H1 (cell line): ENCODE measurements around the gene ZC3H18. TPM values are rescaled to one million over a fixed set of nuclear protein-coding genes. Genes with fewer than 3 reads are reported as not detected.

Experiments
- CTCF ChIA-PET: fragments of 300-600 bp; sonication (Branson Sonifier 250); formaldehyde crosslinking; loops from one replicate; lab custom pipeline; 2021; ENCODE audit not compliant: partially characterized antibody; lab: Charles Lee
- POLR2A ChIA-PET: fragments of 300-600 bp; sonication (Branson Sonifier 250); formaldehyde crosslinking; loops from one replicate; lab custom pipeline; 2021; ENCODE audit warnings: inconsistent platforms; ENCODE audit not compliant: partially characterized antibody; lab: Charles Lee
- DNase-seq, 2 experiments: peaks; one replicate each; pipeline versions ENCODE4 v3.0.0 to v3.0.0-alpha.2; 2010 to 2022; ENCODE audit warnings: low spot score in 2 of 2, low read depth in 1 of 2, mixed read lengths in 1 of 2
- FAIRE-seq: peaks from 2 replicates; lab custom pipeline; 2011; peaks lifted over from hg19 to GRCh38; lab: Jason Lieb, UNC
- H2AFZ ChIP-seq: 2 replicates; pipeline ENCODE4 v1.8.1; 2012; ENCODE audit warnings: low read length, inconsistent platforms
- H2AK5ac ChIP-seq: 2 replicates; pipeline ENCODE4 v1.6.1; 2013; ENCODE audit warnings: low read depth, low read length
- H2BK120ac ChIP-seq: replicated peaks from 2 replicates; pipeline ENCODE3; 2013; ENCODE audit warnings: low read depth, low read length, inconsistent platforms
- H2BK12ac ChIP-seq: 2 replicates; pipeline ENCODE4 v1.6.1; 2013; ENCODE audit warnings: low read depth, low read length
- H2BK15ac ChIP-seq: 2 replicates; pipeline ENCODE4 v1.6.1; 2013; ENCODE audit warnings: low read length
- H2BK20ac ChIP-seq: 2 replicates; pipeline ENCODE4 v1.6.1; 2013; ENCODE audit warnings: low read length
- H2BK5ac ChIP-seq: 2 replicates; pipeline ENCODE4 v1.6.1; 2013; ENCODE audit warnings: low read depth, low read length
- H3K14ac ChIP-seq: 2 replicates; pipeline ENCODE4 v1.6.1; 2013; ENCODE audit warnings: inconsistent platforms; ENCODE audit not compliant: insufficient read length
- H3K18ac ChIP-seq: 2 replicates; pipeline ENCODE4 v1.6.1; 2013; ENCODE audit warnings: low read length; ENCODE audit errors: extremely low read depth
- H3K23ac ChIP-seq: 2 replicates; pipeline ENCODE4 v1.6.1; 2013; ENCODE audit warnings: inconsistent platforms; ENCODE audit not compliant: insufficient read length
- H3K23me2 ChIP-seq: 2 replicates; pipeline ENCODE4 v1.6.1; 2013; ENCODE audit warnings: low read depth, low read length
- H3K27ac ChIP-seq: 2 replicates; pipeline ENCODE4 v1.6.1; 2011; ENCODE audit warnings: low read depth, low read length, inconsistent platforms
- H3K27me3 ChIP-seq, 4 experiments: replicated peaks in 1 of 4; 1 replicate in 1 of 4; 2 replicates in 3 of 4; pipeline versions ENCODE4 v1.6.1 to v1.8.1; 2011 to 2013; ENCODE audit warnings: low read length in 3 of 4, mild to moderate bottlenecking in 3 of 4, inconsistent platforms in 2 of 4, mixed read lengths in 2 of 4, moderate library complexity in 1 of 4; ENCODE audit not compliant: control insufficient read depth in 3 of 4, insufficient read depth in 3 of 4; ENCODE audit errors: extremely low read depth in 1 of 4
- H3K36me3 ChIP-seq, 4 experiments: 2 replicates each; pipeline versions ENCODE4 v1.6.1 to v1.8.1; 2011 to 2013; ENCODE audit warnings: mild to moderate bottlenecking in 4 of 4, low read length in 3 of 4, moderate library complexity in 2 of 4, control low read depth in 1 of 4, inconsistent platforms in 1 of 4; ENCODE audit not compliant: insufficient read depth in 4 of 4, control insufficient read depth in 2 of 4
- H3K4ac ChIP-seq: replicated peaks from 2 replicates; pipeline ENCODE3; 2013; ENCODE audit warnings: low read length, low read depth, mixed read lengths, inconsistent platforms; ENCODE audit not compliant: insufficient read length
- H3K4me1 ChIP-seq, 4 experiments: replicated peaks in 1 of 4; 1 replicate in 1 of 4; 2 replicates in 3 of 4; pipeline versions ENCODE4 v1.6.1 to v1.8.1; 2011 to 2013; ENCODE audit warnings: low read length in 3 of 4, inconsistent platforms in 2 of 4, mixed read lengths in 1 of 4; ENCODE audit not compliant: insufficient read depth in 4 of 4, control insufficient read depth in 3 of 4
- H3K4me2 ChIP-seq, 2 experiments: 2 replicates each; pipeline versions ENCODE4 v1.6.1 to v1.8.1; 2011 to 2013; ENCODE audit warnings: low read depth in 2 of 2, low read length in 2 of 2, control low read depth in 1 of 2, inconsistent platforms in 1 of 2, mild to moderate bottlenecking in 1 of 2; ENCODE audit not compliant: insufficient read depth in 1 of 2
- H3K4me3 ChIP-seq, 4 experiments: fragments of 200-600, 300-600 bp in 1 of 4; sonication (generic), shearing (Covaris generic), sonication (Bioruptor Twin) in 1 of 4; 2 replicates each; pipeline versions ENCODE4 v1.5.1 to v1.8.1; 2011 to 2016; ENCODE audit warnings: low read length in 4 of 4, low read depth in 3 of 4, control low read depth in 2 of 4, inconsistent platforms in 2 of 4, mild to moderate bottlenecking in 2 of 4, mixed read lengths in 1 of 4, moderate library complexity in 1 of 4; ENCODE audit not compliant: insufficient read depth in 2 of 4; ENCODE audit errors: extremely low read depth in 1 of 4
- H3K56ac ChIP-seq: replicated peaks from 2 replicates; pipeline ENCODE3; 2013; ENCODE audit warnings: low read depth, mild to moderate bottlenecking, mixed read lengths, low read length, inconsistent platforms; ENCODE audit not compliant: insufficient read length
- H3K79me1 ChIP-seq: 2 replicates; pipeline ENCODE4 v1.6.1; 2013; ENCODE audit warnings: low read depth, low read length, control low read depth
- H3K79me2 ChIP-seq, 2 experiments: 2 replicates each; pipeline versions ENCODE4 v1.6.1 to v1.8.1; 2012 to 2013; ENCODE audit warnings: low read length in 2 of 2, mild to moderate bottlenecking in 2 of 2, inconsistent platforms in 1 of 2; ENCODE audit not compliant: insufficient read depth in 2 of 2, control insufficient read depth in 1 of 2
- H3K9ac ChIP-seq, 4 experiments: replicated peaks in 1 of 4; 1 replicate in 1 of 4; 2 replicates in 3 of 4; pipeline versions ENCODE4 v1.6.1 to v1.8.1; 2011 to 2013; ENCODE audit warnings: low read depth in 3 of 4, low read length in 3 of 4, control low read depth in 2 of 4, mild to moderate bottlenecking in 2 of 4, moderate library complexity in 2 of 4, inconsistent platforms in 1 of 4; ENCODE audit errors: extremely low read depth in 1 of 4
- H3K9me3 ChIP-seq, 2 experiments: 2 replicates each; pipeline versions ENCODE4 v1.6.1 to v1.8.1; 2012 to 2013; ENCODE audit warnings: mild to moderate bottlenecking in 2 of 2, moderate library complexity in 2 of 2, control low read depth in 1 of 2, inconsistent platforms in 1 of 2, low read depth in 1 of 2, low read length in 1 of 2, mixed read lengths in 1 of 2; ENCODE audit not compliant: insufficient read depth in 2 of 2
- H4K20me1 ChIP-seq, 2 experiments: replicated peaks in 1 of 2; 2 replicates each; pipeline versions ENCODE3 to v1.8.1; 2011 to 2013; ENCODE audit warnings: inconsistent platforms in 2 of 2, low read length in 2 of 2, mild to moderate bottlenecking in 1 of 2; ENCODE audit not compliant: insufficient read depth in 2 of 2, control insufficient read depth in 1 of 2
- H4K5ac ChIP-seq: 2 replicates; pipeline ENCODE4 v1.6.1; 2013; ENCODE audit warnings: low read length, low read depth, mixed read lengths, inconsistent platforms; ENCODE audit not compliant: insufficient read length
- H4K8ac ChIP-seq: 2 replicates; pipeline ENCODE4 v1.8.0; 2013; ENCODE audit warnings: mild to moderate bottlenecking, moderate library complexity, low read length, inconsistent platforms; ENCODE audit not compliant: insufficient read depth; ENCODE audit errors: extremely low read depth
- H4K91ac ChIP-seq: replicated peaks from 2 replicates; pipeline ENCODE3; 2013; ENCODE audit warnings: low read length, mixed read lengths, inconsistent platforms; ENCODE audit not compliant: insufficient read length
- ATF3 ChIP-seq: IDR thresholded peaks from 2 replicates; pipeline ENCODE4 v1.6.1; 2011; ENCODE audit warnings: low read depth, mild to moderate bottlenecking, low read length; ENCODE audit not compliant: insufficient read depth
- CHD2 ChIP-seq: IDR thresholded peaks from 2 replicates; pipeline ENCODE4 v1.6.1; 2012; ENCODE audit warnings: low read length, improper control_type of control experiment
- RAD21 ChIP-seq, 2 experiments: IDR thresholded peaks in 1 of 2; conservative IDR thresholded peaks in 1 of 2; 2 replicates each; pipeline ENCODE4 v1.6.1; 2011; ENCODE audit warnings: low read depth in 2 of 2, low read length in 2 of 2, improper control_type of control experiment in 1 of 2, inconsistent platforms in 1 of 2, mild to moderate bottlenecking in 1 of 2, moderate library complexity in 1 of 2
- SUZ12 ChIP-seq: fragments of 200-600 bp; sonication (generic); IDR thresholded peaks from 2 replicates; pipeline ENCODE4 v1.6.1; 2012; ENCODE audit warnings: mild to moderate bottlenecking, inconsistent platforms, low read length, moderate library complexity, mixed read lengths
- USF2 ChIP-seq: IDR thresholded peaks from 2 replicates; pipeline ENCODE4 v1.6.1; 2011; ENCODE audit warnings: low read length, improper control_type of control experiment
- ZNF274 ChIP-seq: IDR thresholded peaks from 2 replicates; pipeline ENCODE4 v1.7.0; 2012; ENCODE audit warnings: low read length, borderline replicate concordance; ENCODE audit errors: extremely low read depth
- WGBS, 2 experiments: shearing (Covaris generic) in 1 of 2; methylation state at CpG; one replicate each; pipeline versions ENCODE4 v1.1.6 to v1.1.7; 2013 to 2015; ENCODE audit warnings: low lambda C conversion rate in 2 of 2, mixed read lengths in 2 of 2, inconsistent platforms in 1 of 2, low coverage in 1 of 2, missing lambda C conversion rate in 1 of 2; ENCODE audit not compliant: insufficient replicate concordance in 2 of 2, insufficient coverage in 1 of 2, insufficient read length in 1 of 2; ENCODE audit errors: extremely low coverage in 1 of 2, missing lambda C conversion rate in 1 of 2; 5-methylcytosine and 5-hydroxymethylcytosine counted together
- polyA plus RNA-seq, 7 experiments: library from polyadenylated mRNA; depleted of rRNA in 3 of 7; stranded (reverse) in 5 of 7; unstranded in 2 of 7; fragments of >200 nt in 5 of 7; fragments of 200-250 nt in 2 of 7; gene quantifications; 1 replicate in 5 of 7; 2 replicates in 1 of 7; 4 replicates in 1 of 7; pipeline versions ENCODE4 v1.2.1 to v1.2.3, GENCODE V29; 2011 to 2013; ENCODE audit warnings: missing spikeins in 2 of 7, mixed read lengths in 2 of 7
- total RNA-seq: library from RNA; stranded (reverse); fragmentation: NEBNext Ultra II Directional; extraction: Animal tissue kit (Norgen Biotek cat#: 25700); gene quantifications from 2 replicates; pipeline ENCODE4 v1.2.1, GENCODE V29; 2021
- TF ChIP-seq, protein P1 (sequence below), 3 experiments: IDR thresholded peaks; 1 replicate in 2 of 3; 2 replicates in 1 of 3; pipeline versions ENCODE4 v1.5.1 to v1.6.1; 2011; ENCODE audit warnings: low read length in 3 of 3, mild to moderate bottlenecking in 3 of 3, inconsistent platforms in 2 of 3, low read depth in 1 of 3, moderate library complexity in 1 of 3; ENCODE audit not compliant: insufficient read depth in 1 of 3; ENCODE audit errors: control extremely low read depth in 1 of 3

ZC3H18 gene
- total and polyA plus RNA-seq, 2 of the 8 experiments (the other 6 are each of a cell fraction or from before 2014, with no cell fraction given): 12.1 to 73.2 TPM

DNA sequence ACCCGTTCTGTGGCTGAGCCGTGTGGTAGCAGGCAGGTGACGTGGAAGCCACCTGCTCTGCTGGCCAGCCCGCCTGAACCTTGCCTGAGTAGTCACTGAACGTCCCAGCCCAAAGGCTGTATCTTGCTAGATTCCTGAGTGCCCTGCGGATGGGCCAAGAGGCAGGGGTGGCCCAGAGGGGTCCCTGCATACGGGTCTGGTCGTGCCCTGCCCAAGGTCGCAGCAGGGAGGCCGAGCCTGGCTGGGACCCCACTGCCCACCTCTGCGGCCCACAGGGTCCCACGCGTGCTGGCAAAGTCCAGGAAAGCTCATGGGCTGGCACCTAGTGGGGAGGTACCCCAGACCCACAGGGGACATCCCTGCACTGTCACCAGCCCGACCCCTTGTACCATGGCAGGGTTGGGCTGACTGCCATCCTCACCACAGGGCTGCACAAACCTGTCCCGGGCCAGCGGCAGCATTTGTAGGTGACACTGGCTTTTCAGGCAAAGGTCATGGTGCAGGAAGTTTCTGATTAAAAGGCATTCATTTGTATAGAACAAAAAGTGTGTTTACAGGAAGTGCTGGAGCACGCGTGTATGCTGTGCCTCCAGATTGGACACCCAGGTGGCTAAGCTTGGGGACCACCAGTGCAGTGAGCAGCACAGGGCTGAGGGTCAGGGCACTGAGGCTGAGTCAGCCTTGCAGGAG is 45.1 kb upstream of the ZC3H18 start:
- Histone ChIP-seq H2AK5ac (no peak overlapping the region), H3K27ac (no peak overlapping the region), H2AFZ (no peak overlapping the region), H3K14ac (no peak overlapping the region), H3K27me3 (no peaks in the 10 kb centered on the region), H3K18ac (no peak overlapping the region), H4K20me1 (peaks cover 1 to 9% of the 10 kb centered on the region in 2 experiments), H3K23ac (no peak overlapping the region), H3K23me2 (peaks cover 9% of the 10 kb centered on the region; the same call in 1 of the 2 replicates), H3K4me1 (peaks cover 0 to 15% (median 7%) of the 10 kb centered on the region in 4 experiments; a peak in 5 of 7 replicates), H2BK12ac (0 out of 2 replicates have a peak overlapping the region, but pooled peaks have one; percentile 9), H2BK20ac (no peak overlapping the region), H3K9ac (no peak overlapping the region), H3K36me3 (no peaks in the 10 kb centered on the region), H4K5ac (no peak overlapping the region), H4K8ac (0 out of 2 replicates have a peak overlapping the region, but pooled peaks have one; percentile 14), H2BK5ac (no peak overlapping the region), H3K4me3 (no peak overlapping the region), H2BK15ac (no peak overlapping the region), H3K9me3 (no peaks in the 10 kb centered on the region), H3K79me2 (no peaks in the 10 kb centered on the region), H4K91ac (no peak overlapping the region), H3K79me1 (no peaks in the 10 kb centered on the region), H3K4ac (no peak overlapping the region), H3K56ac (no peak overlapping the region), H2BK120ac (no peak overlapping the region), H3K4me2 (no peak overlapping the region)
- FAIRE-seq: no peak
- WGBS, 2 experiments: 79% methylated on average over 17 of the region's 18 CpGs; no CpG with 5 or more reads in 1 of the 2 experiments
- POLR2A ChIA-PET: interaction anchor here (1.2 kb wide), 2 partner anchors 13 to 27 kb away, joined by 4 read pairs; no protein-coding TSS in a partner anchor
- DNase-seq: no peak
- CTCF ChIA-PET: interaction anchor here (0.9 to 4.6 kb wide), 4 partner anchors 20 to 81 kb away, joined by 3 to 21 read pairs (median 6); no protein-coding TSS in a partner anchor
- TF ChIP-seq ATF3 (no peak), RAD21 (IDR thresholded peaks at IDR 0.05 in 1 of 2, conservative IDR thresholded peaks at IDR 0.05 in 1 of 2; ENCODE audit: low read depth in 2 of 2, low read length in 2 of 2) (no peak), CHD2 (no peak), ZNF274 (no peak), SUZ12 (no peak), USF2 (no peak)
- TF ChIP-seq, protein P1, sequence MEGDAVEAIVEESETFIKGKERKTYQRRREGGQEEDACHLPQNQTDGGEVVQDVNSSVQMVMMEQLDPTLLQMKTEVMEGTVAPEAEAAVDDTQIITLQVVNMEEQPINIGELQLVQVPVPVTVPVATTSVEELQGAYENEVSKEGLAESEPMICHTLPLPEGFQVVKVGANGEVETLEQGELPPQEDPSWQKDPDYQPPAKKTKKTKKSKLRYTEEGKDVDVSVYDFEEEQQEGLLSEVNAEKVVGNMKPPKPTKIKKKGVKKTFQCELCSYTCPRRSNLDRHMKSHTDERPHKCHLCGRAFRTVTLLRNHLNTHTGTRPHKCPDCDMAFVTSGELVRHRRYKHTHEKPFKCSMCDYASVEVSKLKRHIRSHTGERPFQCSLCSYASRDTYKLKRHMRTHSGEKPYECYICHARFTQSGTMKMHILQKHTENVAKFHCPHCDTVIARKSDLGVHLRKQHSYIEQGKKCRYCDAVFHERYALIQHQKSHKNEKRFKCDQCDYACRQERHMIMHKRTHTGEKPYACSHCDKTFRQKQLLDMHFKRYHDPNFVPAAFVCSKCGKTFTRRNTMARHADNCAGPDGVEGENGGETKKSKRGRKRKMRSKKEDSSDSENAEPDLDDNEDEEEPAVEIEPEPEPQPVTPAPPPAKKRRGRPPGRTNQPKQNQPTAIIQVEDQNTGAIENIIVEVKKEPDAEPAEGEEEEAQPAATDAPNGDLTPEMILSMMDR (IDR thresholded peaks at IDR 0.05; ENCODE audit: control extremely low read depth in 1 of 3, insufficient read depth in 1 of 3, low read depth in 1 of 3, low read length in 3 of 3): no peak
